Panc1 (cell line): ENCODE data around the gene LRMDA.

Source experiments
- POLR2AphosphoS5 ChIP-seq: IDR thresholded peaks from 2 replicates; pipeline ENCODE4 v1.6.1; 2012; ENCODE audit warnings: mild to moderate bottlenecking, low read depth, low read length, moderate library complexity
- SIN3A ChIP-seq: IDR thresholded peaks from 2 replicates; pipeline ENCODE4 v1.6.1; 2012; ENCODE audit warnings: low read depth, mild to moderate bottlenecking, low read length, moderate library complexity, borderline replicate concordance; ENCODE audit not compliant: insufficient read depth
- TCF7L2 ChIP-seq: IDR thresholded peaks from 2 replicates; pipeline ENCODE4 v1.6.1; 2011; ENCODE audit warnings: mild to moderate bottlenecking, low read depth, low read length, inconsistent platforms
- TF ChIP-seq, protein P1 (sequence below): fragments of 450-650 bp; IDR thresholded peaks from 2 replicates; pipeline ENCODE4 v1.5.1; 2017; ENCODE audit warnings: mild to moderate bottlenecking
- TF ChIP-seq, protein P2 (sequence below), 2 experiments: IDR thresholded peaks; 2 replicates each; pipeline ENCODE4 v1.6.1; 2011 to 2012; ENCODE audit warnings: low read depth in 2 of 2, control low read depth in 1 of 2, low read length in 1 of 2, mild to moderate bottlenecking in 1 of 2, moderate library complexity in 1 of 2; ENCODE audit not compliant: insufficient read depth in 1 of 2

DNA sequence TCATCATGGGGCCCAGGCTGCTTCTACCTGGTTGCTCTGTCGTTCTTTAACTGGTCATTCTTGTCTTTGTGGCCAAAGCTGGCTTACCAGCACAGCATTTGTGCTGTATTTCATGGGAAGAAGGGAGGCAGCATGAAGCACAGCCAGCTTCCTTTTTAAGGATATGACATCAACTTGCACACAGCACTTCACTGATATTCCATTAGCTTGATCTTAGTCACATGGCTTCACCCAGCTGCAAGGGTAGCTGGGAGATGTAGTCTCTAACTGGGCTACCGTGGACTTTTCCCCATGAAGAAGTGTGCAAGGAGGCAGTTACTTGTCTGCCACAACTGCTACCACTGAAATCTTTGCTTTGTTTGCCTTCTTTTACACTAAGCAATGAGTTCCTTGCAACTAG is 525.2 kb downstream of the LRMDA start:
- TF ChIP-seq, protein P1, sequence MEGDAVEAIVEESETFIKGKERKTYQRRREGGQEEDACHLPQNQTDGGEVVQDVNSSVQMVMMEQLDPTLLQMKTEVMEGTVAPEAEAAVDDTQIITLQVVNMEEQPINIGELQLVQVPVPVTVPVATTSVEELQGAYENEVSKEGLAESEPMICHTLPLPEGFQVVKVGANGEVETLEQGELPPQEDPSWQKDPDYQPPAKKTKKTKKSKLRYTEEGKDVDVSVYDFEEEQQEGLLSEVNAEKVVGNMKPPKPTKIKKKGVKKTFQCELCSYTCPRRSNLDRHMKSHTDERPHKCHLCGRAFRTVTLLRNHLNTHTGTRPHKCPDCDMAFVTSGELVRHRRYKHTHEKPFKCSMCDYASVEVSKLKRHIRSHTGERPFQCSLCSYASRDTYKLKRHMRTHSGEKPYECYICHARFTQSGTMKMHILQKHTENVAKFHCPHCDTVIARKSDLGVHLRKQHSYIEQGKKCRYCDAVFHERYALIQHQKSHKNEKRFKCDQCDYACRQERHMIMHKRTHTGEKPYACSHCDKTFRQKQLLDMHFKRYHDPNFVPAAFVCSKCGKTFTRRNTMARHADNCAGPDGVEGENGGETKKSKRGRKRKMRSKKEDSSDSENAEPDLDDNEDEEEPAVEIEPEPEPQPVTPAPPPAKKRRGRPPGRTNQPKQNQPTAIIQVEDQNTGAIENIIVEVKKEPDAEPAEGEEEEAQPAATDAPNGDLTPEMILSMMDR, result no peak
- no peak for TF ChIP-seq POLR2AphosphoS5
- TF ChIP-seq, protein P2, sequence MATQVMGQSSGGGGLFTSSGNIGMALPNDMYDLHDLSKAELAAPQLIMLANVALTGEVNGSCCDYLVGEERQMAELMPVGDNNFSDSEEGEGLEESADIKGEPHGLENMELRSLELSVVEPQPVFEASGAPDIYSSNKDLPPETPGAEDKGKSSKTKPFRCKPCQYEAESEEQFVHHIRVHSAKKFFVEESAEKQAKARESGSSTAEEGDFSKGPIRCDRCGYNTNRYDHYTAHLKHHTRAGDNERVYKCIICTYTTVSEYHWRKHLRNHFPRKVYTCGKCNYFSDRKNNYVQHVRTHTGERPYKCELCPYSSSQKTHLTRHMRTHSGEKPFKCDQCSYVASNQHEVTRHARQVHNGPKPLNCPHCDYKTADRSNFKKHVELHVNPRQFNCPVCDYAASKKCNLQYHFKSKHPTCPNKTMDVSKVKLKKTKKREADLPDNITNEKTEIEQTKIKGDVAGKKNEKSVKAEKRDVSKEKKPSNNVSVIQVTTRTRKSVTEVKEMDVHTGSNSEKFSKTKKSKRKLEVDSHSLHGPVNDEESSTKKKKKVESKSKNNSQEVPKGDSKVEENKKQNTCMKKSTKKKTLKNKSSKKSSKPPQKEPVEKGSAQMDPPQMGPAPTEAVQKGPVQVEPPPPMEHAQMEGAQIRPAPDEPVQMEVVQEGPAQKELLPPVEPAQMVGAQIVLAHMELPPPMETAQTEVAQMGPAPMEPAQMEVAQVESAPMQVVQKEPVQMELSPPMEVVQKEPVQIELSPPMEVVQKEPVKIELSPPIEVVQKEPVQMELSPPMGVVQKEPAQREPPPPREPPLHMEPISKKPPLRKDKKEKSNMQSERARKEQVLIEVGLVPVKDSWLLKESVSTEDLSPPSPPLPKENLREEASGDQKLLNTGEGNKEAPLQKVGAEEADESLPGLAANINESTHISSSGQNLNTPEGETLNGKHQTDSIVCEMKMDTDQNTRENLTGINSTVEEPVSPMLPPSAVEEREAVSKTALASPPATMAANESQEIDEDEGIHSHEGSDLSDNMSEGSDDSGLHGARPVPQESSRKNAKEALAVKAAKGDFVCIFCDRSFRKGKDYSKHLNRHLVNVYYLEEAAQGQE (IDR thresholded peaks at IDR 0.05; ENCODE audit: insufficient read depth in 1 of 2, low read depth in 2 of 2, low read length in 1 of 2), result no peak
- no peak for TF ChIP-seq SIN3A
- TF ChIP-seq TCF7L2, result no peak
